ENCODE results near the gene CLK3. TPM values are rescaled to one million over a fixed set of nuclear protein-coding genes. Genes with fewer than 3 reads are reported as not detected.

The CLK3 gene
- 100 to 1,000 TPM; 159 to 168 TPM for total RNA-seq

- DNase-seq (peak; percentile 97), ATAC-seq (peak; percentile 88)
- H3K27me3 Mint-ChIP-seq: no peaks in the 10 kb centered on the region
- H3K4me1 Mint-ChIP-seq (ENCODE audit: low read depth): peaks cover 43% of the 10 kb centered on the region
- peaks cover 32% of the 10 kb centered on the region for H3K36me3 Mint-ChIP-seq (ENCODE audit: low read depth)
- no peaks in the 10 kb centered on the region for H3K9me3 Mint-ChIP-seq
- H3K4me3 Mint-ChIP-seq: peak within 1 kb of the TSS; percentile 92
- TF ChIP-seq CTCF (IDR thresholded peaks at IDR 0.05): no peak
- intact Hi-C loops (cut with micrococcal nuclease): loop anchor here (5.0 kb wide), 1 partner anchor 73 kb away; the partner anchor contains the start of gene ARID3B
- POLR2A ChIA-PET: interaction anchor here (0.5 to 5.6 kb wide), 16 partner anchors 9 to 1025 kb away, joined by 3 to 33 read pairs (median 4); partner anchors contain the start of genes ARID3B and COMMD4
- H3K27ac Mint-ChIP-seq: peak within 1 kb of the TSS; percentile 98
- CTCF ChIA-PET: interaction anchor here (0.9 to 10.8 kb wide), 9 partner anchors 18 to 286 kb away, joined by 3 to 203 read pairs (median 7); partner anchors contain the start of gene ARID3B
Observed at GRCh38 chr15:74615508-74616365, at the start of gene CLK3. TSS of gene CLK3 (plus strand) at chr15:74615836. CDS start at chr15:74619197, 3,361 bp downstream.

GRCh38 chr15:74568594-74568993 is 47.0 kb upstream of the CLK3 start:
- no peak for TF ChIP-seq CTCF (IDR thresholded peaks at IDR 0.05)
- no peak for DNase-seq
- Mint-ChIP-seq H3K4me3 (no peak overlapping the region), H3K27ac (no peak overlapping the region), H3K27me3 (no peaks in the 10 kb centered on the region), H3K36me3 (ENCODE audit: low read depth) (peaks cover 40% of the 10 kb centered on the region), H3K4me1 (ENCODE audit: low read depth) (peaks cover 31% of the 10 kb centered on the region), H3K9me3 (no peaks in the 10 kb centered on the region)
- ChIA-PET POLR2A (no interaction called here), CTCF (interaction anchor here (1.0 to 2.1 kb wide), 4 partner anchors 8 to 130 kb away, joined by 3 to 4 read pairs (median 4); no protein-coding TSS in a partner anchor)
- intact Hi-C loops (cut with micrococcal nuclease): no loop called here
- no peak for ATAC-seq

GRCh38 chr15:74569731-74570070 is 45.9 kb upstream of the CLK3 start:
- Mint-ChIP-seq H3K4me1 (ENCODE audit: low read depth) (peaks cover 33% of the 10 kb centered on the region), H3K27ac (no peak overlapping the region), H3K4me3 (no peak overlapping the region), H3K9me3 (no peaks in the 10 kb centered on the region), H3K27me3 (no peaks in the 10 kb centered on the region), H3K36me3 (ENCODE audit: low read depth) (peaks cover 41% of the 10 kb centered on the region)
- CTCF ChIA-PET: interaction anchor here (1.1 to 2.1 kb wide), 2 partner anchors 9 to 20 kb away, joined by 3 to 4 read pairs; no protein-coding TSS in a partner anchor
- DNase-seq: no peak
- POLR2A ChIA-PET: interaction anchor here (0.6 to 1.9 kb wide), 2 partner anchors 9 to 34 kb away, joined by 3 to 4 read pairs; no protein-coding TSS in a partner anchor
- intact Hi-C loops (cut with micrococcal nuclease): no loop called here
- ATAC-seq: no peak
- no peak for TF ChIP-seq CTCF (IDR thresholded peaks at IDR 0.05)

GRCh38 chr15:74571191-74571590 is 44.4 kb upstream of the CLK3 start:
- POLR2A ChIA-PET: interaction anchor here (0.6 to 1.9 kb wide), 5 partner anchors 10 to 171 kb away, joined by 3 to 4 read pairs (median 3); no protein-coding TSS in a partner anchor
- H3K36me3 Mint-ChIP-seq (ENCODE audit: low read depth): peaks cover 41% of the 10 kb centered on the region
- no peaks in the 10 kb centered on the region for H3K9me3 Mint-ChIP-seq

More at GRCh38 chr15:74571191-74571590, 44.4 kb upstream of the CLK3 start:
- Mint-ChIP-seq H3K4me3 (no peak overlapping the region), H3K27me3 (no peaks in the 10 kb centered on the region), H3K27ac (no peak overlapping the region), H3K4me1 (ENCODE audit: low read depth) (peaks cover 29% of the 10 kb centered on the region)
- TF ChIP-seq CTCF (IDR thresholded peaks at IDR 0.05): no peak
- no peak for DNase-seq
- intact Hi-C loops (cut with micrococcal nuclease): no loop called here
- CTCF ChIA-PET: no interaction called here
- no peak for ATAC-seq

All from activated CD8-positive, alpha-beta T cell treated with anti-CD3 and anti-CD28 coated beads for 36 hours (primary cell).